ENCODE results near the gene AKT3.

DNA sequence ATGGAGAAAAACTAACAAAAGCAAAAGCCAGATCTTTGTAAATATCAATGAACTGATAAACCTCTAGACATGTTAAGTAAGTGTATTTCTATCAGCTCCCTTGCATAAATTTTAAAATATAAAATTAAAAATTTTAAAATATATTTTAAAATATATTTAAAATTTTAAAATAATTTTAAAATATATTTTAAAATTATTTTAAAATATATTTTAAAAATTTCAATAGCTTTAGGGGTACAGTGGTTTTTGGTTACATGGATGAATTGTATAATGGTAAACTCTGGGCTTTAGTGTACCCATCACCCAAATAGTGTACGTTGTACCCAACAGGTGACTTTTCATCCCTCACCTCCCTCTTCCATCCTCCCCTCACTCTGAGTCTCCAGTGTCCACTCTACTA is 315.0 kb downstream of the AKT3 start:
- TF ChIP-seq, protein P1, sequence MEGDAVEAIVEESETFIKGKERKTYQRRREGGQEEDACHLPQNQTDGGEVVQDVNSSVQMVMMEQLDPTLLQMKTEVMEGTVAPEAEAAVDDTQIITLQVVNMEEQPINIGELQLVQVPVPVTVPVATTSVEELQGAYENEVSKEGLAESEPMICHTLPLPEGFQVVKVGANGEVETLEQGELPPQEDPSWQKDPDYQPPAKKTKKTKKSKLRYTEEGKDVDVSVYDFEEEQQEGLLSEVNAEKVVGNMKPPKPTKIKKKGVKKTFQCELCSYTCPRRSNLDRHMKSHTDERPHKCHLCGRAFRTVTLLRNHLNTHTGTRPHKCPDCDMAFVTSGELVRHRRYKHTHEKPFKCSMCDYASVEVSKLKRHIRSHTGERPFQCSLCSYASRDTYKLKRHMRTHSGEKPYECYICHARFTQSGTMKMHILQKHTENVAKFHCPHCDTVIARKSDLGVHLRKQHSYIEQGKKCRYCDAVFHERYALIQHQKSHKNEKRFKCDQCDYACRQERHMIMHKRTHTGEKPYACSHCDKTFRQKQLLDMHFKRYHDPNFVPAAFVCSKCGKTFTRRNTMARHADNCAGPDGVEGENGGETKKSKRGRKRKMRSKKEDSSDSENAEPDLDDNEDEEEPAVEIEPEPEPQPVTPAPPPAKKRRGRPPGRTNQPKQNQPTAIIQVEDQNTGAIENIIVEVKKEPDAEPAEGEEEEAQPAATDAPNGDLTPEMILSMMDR (conservative IDR thresholded peaks at IDR 0.05; ENCODE audit: low read depth, low read length): no peak
- TF ChIP-seq EZH2phosphoT487 (IDR thresholded peaks at IDR 0.05; ENCODE audit: borderline replicate concordance, low read length): no peak
